Esophagus (tissue), 2 donors: ENCODE data around the gene UGCG. TPM values are rescaled to one million over a fixed set of nuclear protein-coding genes. Genes with fewer than 3 reads are reported as not detected.
"Not testable (repeated sequence)": the region's sequence is repeated elsewhere in the genome, so short reads cannot be mapped to it uniquely, and the experiment has no call there.

Experiments
- H3K27ac ChIP-seq, 2 donors: one replicate each; pipeline ENCODE4 v1.5.1; 2013; ENCODE audit warnings: low read depth in 2 of 2, mild to moderate bottlenecking in 2 of 2, inconsistent platforms in 1 of 2, low read length in 1 of 2, moderate library complexity in 1 of 2
- H3K27me3 ChIP-seq, 2 donors: one replicate each; pipeline ENCODE4 v1.6.1; 2013; ENCODE audit warnings: low read length in 2 of 2, control low read depth in 1 of 2, mild to moderate bottlenecking in 1 of 2; ENCODE audit not compliant: insufficient read depth in 2 of 2, control insufficient read depth in 1 of 2
- H3K36me3 ChIP-seq, 2 donors: one replicate each; pipeline ENCODE4 v1.6.1; 2013; ENCODE audit warnings: low read length in 1 of 2; ENCODE audit not compliant: control insufficient read depth in 2 of 2, insufficient read depth in 2 of 2
- H3K4me1 ChIP-seq, 2 donors: one replicate each; pipeline ENCODE4 v1.6.1; 2013; ENCODE audit warnings: low read length in 1 of 2; ENCODE audit not compliant: control insufficient read depth in 2 of 2, insufficient read depth in 2 of 2
- H3K4me3 ChIP-seq, 2 donors: one replicate each; pipeline ENCODE4 v1.5.1; 2013; ENCODE audit warnings: low read length in 2 of 2, mild to moderate bottlenecking in 2 of 2, low read depth in 1 of 2, moderate library complexity in 1 of 2
- H3K9me3 ChIP-seq, 2 donors: one replicate each; pipeline ENCODE4 v1.6.1; 2013; ENCODE audit warnings: mild to moderate bottlenecking in 2 of 2, low read depth in 1 of 2, low read length in 1 of 2, moderate library complexity in 1 of 2; ENCODE audit not compliant: control insufficient read depth in 2 of 2, insufficient read depth in 1 of 2
- WGBS, 2 donors: extraction: QIAGEN DNeasy Blood & Tissue Kit; methylation state at CpG; one replicate each; pipeline ENCODE4 v1.1.7; 2013; 5-methylcytosine and 5-hydroxymethylcytosine counted together
- polyA plus RNA-seq, 2 donors: library from polyadenylated mRNA; stranded (reverse); fragments of 200-250 nt; gene quantifications; one replicate each; pipeline ENCODE4 v1.2.3, GENCODE V29; 2013
- donor health status: healthy with polysubstance abuse.
- donor health status: Bipolar disorder and iron deficiency.

The UGCG gene
- polyA plus RNA-seq, 2 donors, result 26.7 to 37.7 TPM

GRCh38 chr9:111878946-111879345 is 17.7 kb upstream of the UGCG start:
- Histone ChIP-seq H3K4me1 (no peaks in the 10 kb centered on the region), H3K4me3 (no peak overlapping the region), H3K27me3 (no peaks in the 10 kb centered on the region), H3K36me3 (no peaks in the 10 kb centered on the region), H3K9me3 (no peaks in the 10 kb centered on the region), H3K27ac (no peak overlapping the region)
- 64 to 84% methylated on average over 3 of the region's 3 CpGs for WGBS, 2 donors

GRCh38 chr9:111886983-111887718 is 9.5 kb upstream of the UGCG start:
- no peaks in the 10 kb centered on the region for H3K27me3 ChIP-seq
- no peak overlapping the region for H3K4me3 ChIP-seq
- 89% methylated on average over 19 of the region's 19 CpGs for WGBS, 2 donors
- no peaks in the 10 kb centered on the region for H3K36me3 ChIP-seq
- no peaks in the 10 kb centered on the region for H3K4me1 ChIP-seq
- no peak overlapping the region for H3K27ac ChIP-seq
- H3K9me3 ChIP-seq, result no peaks in the 10 kb centered on the region

- 73 to 87% methylated on average over 2 of the region's 2 CpGs for WGBS, 2 donors
- Histone ChIP-seq H3K36me3 (no peaks in the 10 kb centered on the region), H3K4me3 (no peak overlapping the region), H3K27ac (no peak overlapping the region), H3K4me1 (no peaks in the 10 kb centered on the region), H3K9me3 (no peaks in the 10 kb centered on the region), H3K27me3 (no peaks in the 10 kb centered on the region)
Observed at GRCh38 chr9:111890334-111890733, 6.3 kb upstream of the UGCG start.

- H3K36me3 ChIP-seq, H3K4me1 ChIP-seq, H3K27ac ChIP-seq, H3K4me3 ChIP-seq, H3K9me3 ChIP-seq, H3K27me3 ChIP-seq: not testable (repeated sequence)
- WGBS, 2 donors, result 76 to 96% methylated on average over 2 to 3 of the region's 3 CpGs
Observed at GRCh38 chr9:111890867-111891266, 5.7 kb upstream of the UGCG start.

- 64 to 75% methylated on average over 11 of the region's 11 CpGs for WGBS, 2 donors
- H3K4me1 ChIP-seq, result no peaks in the 10 kb centered on the region
- peak overlapping the region in 1 of 2 donors; percentile 49 for H3K27ac ChIP-seq
- no peaks in the 10 kb centered on the region for H3K9me3 ChIP-seq
- no peaks in the 10 kb centered on the region for H3K36me3 ChIP-seq
- H3K4me3 ChIP-seq, result no peak overlapping the region
- H3K27me3 ChIP-seq, result no peaks in the 10 kb centered on the region
Observed at GRCh38 chr9:111891910-111892499, 4.6 kb upstream of the UGCG start.

GRCh38 chr9:111896942-111897600 is 457 bp downstream of the UGCG start:
- Histone ChIP-seq H3K36me3 (no peaks in the 10 kb centered on the region), H3K9me3 (no peaks in the 10 kb centered on the region), H3K4me3 (peak overlapping the region; percentile 71 to 80), H3K4me1 (no peaks in the 10 kb centered on the region), H3K27ac (peak overlapping the region; percentile 94 to 97), H3K27me3 (no peaks in the 10 kb centered on the region)
- 0 to 2% methylated on average over 53 to 68 of the region's 68 CpGs for WGBS, 2 donors

- Histone ChIP-seq H3K36me3 (no peaks in the 10 kb centered on the region), H3K4me1 (peaks cover 0 to under 1% of the 10 kb centered on the region in 2 donors)
- WGBS, 2 donors, result 2 to 5% methylated on average over 12 of the region's 12 CpGs
Observed at GRCh38 chr9:111897601-111898137, 1.1 kb downstream of the UGCG start.

GRCh38 chr9:111898331-111899096 is 1.9 kb downstream of the UGCG start:
- H3K9me3 ChIP-seq, result no peaks in the 10 kb centered on the region
- no peaks in the 10 kb centered on the region for H3K27me3 ChIP-seq
- peaks cover under 1 to 4% of the 10 kb centered on the region in 2 donors for H3K4me1 ChIP-seq
- peak overlapping the region in 1 of 2 donors; percentile 80 for H3K4me3 ChIP-seq
- WGBS, 2 donors, result 14 to 17% methylated on average over 4 of the region's 4 CpGs
- H3K36me3 ChIP-seq, result no peaks in the 10 kb centered on the region
- peak overlapping the region in 1 of 2 donors; percentile 53 for H3K27ac ChIP-seq

More at GRCh38 chr9:111897601-111898137, 1.1 kb downstream of the UGCG start:
- peak overlapping the region; percentile 71 to 80 for H3K4me3 ChIP-seq
- peak overlapping the region; percentile 94 to 97 for H3K27ac ChIP-seq
- no peaks in the 10 kb centered on the region for H3K27me3 ChIP-seq
- H3K9me3 ChIP-seq, result no peaks in the 10 kb centered on the region
